Head of caudate nucleus (tissue), 42 donors: ENCODE measurements around the gene C1QBP.

Source experiments
- DNase-seq, 42 donors: peaks; one replicate each; pipeline versions ENCODE4 v3.0.0 to v3.0.0-alpha.2; 2020 to 2021; ENCODE audit warnings: mixed read lengths in 7 of 42
- intact Hi-C: fragments of 100-400 bp; cut with DNase I; formaldehyde crosslinking; loops from one replicate; pipeline ENCODE4 v1.15.0; 2022

The C1QBP gene

GRCh38 chr17:5399767-5400166 lies 39.2 kb downstream of the C1QBP start:
- intact Hi-C loops = no loop called here
- DNase-seq = no peak

- intact Hi-C loops = no loop called here
- no peak for DNase-seq
These were observed 42.3 kb downstream of the C1QBP start for GRCh38 chr17:5396612-5397011.

- DNase-seq = no peak
- intact Hi-C loops = no loop called here
These were observed 47.3 kb downstream of the C1QBP start for GRCh38 chr17:5391678-5392077.
